C1 segment of cervical spinal cord (tissue), 14 donors: ENCODE data around the gene GOLGA7B.

Experiments used
- DNase-seq, 14 donors: peaks; one replicate each; lab custom pipeline; 2025; lab: John Stamatoyannopoulos, UW

The GOLGA7B gene

DNA sequence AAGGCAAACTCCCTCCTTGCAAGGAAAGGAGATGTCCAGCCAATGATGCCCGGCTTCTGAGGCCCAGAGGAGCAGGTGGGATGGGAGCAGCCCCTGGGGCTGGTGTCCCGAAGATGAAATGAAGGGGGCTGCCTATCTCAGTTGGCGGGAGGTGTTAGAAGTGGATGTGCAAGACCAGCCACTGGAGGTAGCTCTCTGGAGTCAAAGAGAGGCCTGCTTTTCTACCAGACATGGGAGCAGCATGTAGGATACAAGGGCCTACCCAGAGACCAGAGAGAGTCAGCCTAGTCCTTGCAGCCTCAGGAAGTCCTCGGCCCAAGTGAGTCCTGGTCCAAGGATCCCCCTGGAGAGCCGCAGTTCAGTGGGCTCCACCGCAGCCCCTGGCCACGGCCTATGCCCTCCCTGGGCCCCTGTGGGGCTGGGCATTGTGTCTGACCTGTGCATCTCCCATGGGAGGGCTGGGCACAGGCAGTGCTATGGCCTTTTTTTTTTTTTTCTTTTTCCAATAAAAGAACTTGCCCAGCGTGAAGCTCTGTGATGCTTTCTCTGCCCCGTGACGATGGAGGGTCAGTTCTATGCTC, 17.7 kb downstream of the GOLGA7B start:
- no peak for DNase-seq

DNA sequence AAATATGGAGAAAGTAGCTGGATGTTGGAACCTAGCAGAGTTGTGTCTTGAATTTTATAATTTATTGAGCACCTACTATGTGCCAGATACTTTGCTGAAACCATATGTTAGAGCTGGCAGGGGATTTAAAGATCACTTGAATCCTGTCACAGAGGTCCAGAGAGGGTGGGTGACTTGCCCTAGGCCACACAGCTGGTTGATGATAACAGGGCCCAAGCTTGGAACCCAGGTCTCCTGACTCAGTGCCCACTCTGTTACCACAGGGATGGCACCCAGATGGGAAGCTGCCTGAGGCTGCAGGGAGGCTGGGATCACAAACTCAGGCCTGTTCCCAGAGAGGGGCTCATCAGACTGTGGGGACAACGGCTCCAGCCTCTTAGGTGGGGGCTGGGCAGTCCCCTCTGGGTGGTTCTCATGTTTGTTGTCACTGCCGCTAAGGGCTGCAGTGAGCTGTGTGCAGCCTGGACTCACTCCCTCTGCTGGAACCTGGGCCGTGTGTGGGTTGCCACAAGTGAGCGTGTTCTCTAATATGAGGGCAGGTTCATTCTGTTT, 18.6 kb downstream of the GOLGA7B start:
- DNase-seq, result no peak

GRCh38 chr10:97869091-97870042, 19.7 kb downstream of the GOLGA7B start:
- peak in 13 of 14 donors; percentile 8 to 96 (median 67) for DNase-seq

DNA sequence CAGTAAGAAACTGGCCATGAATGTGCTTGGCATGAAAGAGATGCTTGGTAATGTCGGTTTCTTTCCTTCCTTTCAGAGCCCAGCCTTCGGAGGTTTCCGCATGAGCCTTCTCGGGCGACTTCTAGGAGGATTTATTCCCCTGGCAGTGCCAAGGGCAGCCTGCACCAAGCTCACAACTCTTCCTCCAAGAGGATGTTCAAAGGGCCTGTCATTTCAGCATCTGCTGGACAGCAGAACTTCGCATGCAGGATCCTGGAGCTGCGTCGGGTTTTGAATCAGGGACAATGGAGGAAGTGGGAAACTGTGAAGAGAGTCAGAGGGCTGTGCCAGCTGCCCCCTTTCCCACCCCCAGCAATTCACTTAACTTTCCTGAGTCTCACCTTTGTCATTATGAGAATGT, 21.3 kb downstream of the GOLGA7B start:
- no peak for DNase-seq

- DNase-seq, result no peak
Measured at GRCh38 chr10:97873569-97873968, 23.9 kb downstream of the GOLGA7B start.

DNA sequence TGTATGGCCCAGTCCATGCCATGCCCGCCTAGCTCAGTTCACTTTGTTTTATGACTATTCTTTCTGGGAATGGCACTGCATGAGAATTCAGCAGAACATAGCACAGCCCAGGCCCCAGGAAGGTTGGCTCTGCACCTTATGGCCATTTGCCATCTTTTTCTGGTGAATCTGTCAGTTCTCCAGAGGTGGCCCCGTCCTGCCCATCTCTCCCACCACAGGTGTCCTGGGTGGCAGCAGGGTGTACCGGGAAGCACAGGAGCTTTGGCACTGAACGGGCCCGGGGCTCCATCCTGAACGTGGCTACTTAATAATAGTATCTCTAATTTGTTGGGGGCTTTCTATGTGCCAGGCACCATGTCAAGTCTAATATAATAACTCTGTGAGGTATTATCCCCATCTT, 24.7 kb downstream of the GOLGA7B start:
- DNase-seq, result no peak

GRCh38 chr10:97875391-97875790, 25.7 kb downstream of the GOLGA7B start:
- DNase-seq, result no peak

DNA sequence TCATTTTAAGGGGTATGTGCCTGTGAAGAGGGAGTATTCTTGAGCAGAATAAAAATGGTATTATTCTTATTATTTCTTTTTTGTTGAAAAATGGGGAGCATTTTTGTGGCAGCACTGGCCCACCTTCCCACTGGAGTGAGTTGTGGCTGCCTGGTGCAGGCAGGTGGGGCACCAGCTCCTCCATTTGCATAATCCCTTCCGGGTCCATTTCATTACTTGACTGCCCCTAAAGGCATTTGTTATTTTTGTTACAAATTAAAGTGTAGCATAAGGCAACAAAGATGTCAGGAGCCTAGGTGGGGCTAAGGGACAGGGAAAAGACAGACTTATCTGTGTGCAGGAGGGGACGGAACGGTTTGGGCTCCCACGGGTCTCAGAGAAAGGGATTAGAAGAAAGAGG, 26.8 kb downstream of the GOLGA7B start:
- no peak for DNase-seq

- no peak for DNase-seq
Measured at GRCh38 chr10:97879241-97879640, 29.6 kb downstream of the GOLGA7B start.

DNA sequence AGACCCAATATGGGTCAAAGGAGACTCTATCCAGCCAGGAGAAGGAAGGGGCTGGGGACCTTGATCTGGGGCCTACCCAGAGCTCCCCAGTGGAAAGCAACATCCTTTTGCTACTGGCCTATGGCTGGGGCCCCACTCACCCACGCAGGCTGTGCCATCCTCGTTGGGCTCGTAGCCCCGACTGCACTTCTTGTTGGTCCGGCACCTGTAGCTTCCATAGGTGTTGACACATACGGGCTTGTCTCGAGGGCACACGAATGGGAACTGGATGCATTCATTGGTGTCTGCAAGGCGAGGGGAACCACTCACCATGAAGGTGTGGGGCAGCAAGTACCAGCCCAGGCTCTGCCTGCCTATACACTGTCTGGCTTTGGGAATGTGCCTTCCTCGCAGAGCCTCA, 30.5 kb downstream of the GOLGA7B start:
- no peak for DNase-seq

DNA sequence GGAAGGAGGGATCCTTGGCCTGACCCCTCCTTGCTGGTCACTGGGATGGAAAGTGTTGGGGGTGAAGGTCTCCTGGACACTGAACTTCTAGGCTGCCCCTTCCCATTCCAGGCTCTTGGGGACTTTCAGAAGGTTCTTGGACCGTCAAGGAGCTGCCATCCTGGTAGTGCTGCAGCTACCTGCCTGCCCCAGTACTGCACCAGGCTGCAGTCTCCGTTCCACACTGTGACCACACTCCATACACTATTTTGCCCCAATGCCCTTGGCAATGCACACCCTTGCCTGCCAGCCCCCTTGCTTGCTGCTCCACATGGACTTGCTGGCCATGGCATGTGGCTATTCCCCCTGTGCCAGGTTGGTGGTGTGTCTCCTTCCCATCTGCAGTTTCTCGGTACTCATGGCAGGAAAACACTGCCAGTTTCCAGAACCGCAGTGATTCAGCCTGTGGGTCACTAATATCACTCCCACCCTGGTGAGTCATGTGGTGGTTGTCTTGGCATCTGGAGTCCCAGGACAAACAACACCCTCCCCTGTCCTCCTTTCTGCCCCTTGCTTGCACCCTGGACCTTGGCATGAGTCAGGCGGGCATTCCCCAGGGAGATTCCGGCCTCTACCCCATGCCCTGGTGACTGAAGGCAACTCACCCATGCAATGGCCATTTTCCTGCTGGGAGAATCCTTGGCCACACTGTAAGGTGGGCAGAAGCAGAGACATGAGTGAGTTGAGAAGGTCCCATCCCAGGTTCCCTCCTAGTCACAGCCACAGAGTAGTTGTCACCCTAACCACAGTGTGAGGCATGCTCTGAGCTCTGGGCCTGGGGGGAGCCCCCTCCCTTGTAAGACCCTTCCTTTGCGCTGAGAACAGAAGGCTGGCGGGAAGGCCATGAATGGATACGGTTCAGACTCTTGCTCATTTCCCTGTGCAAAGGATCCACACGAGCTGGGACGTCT, 32.8 kb downstream of the GOLGA7B start:
- no peak for DNase-seq

DNA sequence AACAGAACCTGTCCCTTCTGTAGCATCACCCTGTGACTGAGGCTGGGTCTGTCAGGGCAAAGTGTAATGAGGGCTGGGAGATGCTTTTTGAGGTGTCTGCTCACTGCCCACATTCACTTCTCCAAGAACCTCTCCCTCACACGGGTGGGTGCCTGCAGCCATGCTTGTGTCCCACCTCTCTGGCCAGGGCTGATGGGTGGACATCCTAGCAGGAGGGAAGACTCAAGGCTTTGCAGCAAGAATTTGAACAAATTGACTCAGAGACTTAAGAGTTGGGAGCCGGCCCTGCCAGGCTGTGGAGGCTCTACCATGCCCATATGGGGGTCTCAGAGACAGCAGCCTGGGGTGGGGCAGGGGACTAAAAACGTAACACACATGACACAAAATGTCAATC, 33.4 kb downstream of the GOLGA7B start:
- no peak for DNase-seq

DNA sequence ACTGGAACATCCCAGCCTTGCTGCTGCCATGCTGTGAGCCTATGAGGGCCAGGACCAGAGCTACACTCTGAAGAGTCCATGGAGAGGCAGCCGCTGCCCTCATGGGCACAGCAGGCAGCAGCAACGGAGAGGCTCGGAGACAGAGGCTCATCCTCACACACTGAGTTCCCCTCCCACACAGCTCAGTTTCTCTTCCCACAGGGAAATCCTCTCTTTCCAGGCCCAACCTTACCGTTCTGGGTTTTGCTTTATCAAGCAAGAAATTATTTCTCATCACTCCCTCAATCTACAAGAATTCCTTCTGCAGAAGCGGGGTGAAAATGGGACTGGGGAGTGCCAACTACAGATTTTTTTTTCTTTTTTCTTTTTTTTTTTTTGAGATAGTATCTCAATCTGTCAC, 36.6 kb downstream of the GOLGA7B start:
- DNase-seq, result no peak

- DNase-seq, result no peak
Measured at GRCh38 chr10:97887399-97887798, 37.8 kb downstream of the GOLGA7B start.

DNA sequence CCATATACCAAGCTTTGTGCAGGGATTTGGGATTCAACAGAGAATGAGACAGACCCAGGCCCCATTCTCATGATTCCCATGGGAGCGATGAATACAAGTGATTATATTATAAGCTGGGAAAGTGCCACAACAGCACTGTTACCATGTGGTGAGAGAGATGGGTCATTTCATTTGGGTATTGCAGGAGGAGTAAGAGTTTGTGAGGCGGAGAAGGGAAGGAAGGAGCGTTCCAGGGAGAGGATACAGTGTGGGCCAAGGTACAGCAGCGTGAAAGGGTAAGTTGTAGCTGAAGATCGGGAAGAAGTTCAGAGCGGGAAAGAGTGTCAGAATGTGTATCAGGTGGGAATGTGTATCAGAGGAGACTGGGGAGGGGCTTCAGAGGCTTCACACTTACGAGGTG, 38.5 kb downstream of the GOLGA7B start:
- DNase-seq, result no peak

DNA sequence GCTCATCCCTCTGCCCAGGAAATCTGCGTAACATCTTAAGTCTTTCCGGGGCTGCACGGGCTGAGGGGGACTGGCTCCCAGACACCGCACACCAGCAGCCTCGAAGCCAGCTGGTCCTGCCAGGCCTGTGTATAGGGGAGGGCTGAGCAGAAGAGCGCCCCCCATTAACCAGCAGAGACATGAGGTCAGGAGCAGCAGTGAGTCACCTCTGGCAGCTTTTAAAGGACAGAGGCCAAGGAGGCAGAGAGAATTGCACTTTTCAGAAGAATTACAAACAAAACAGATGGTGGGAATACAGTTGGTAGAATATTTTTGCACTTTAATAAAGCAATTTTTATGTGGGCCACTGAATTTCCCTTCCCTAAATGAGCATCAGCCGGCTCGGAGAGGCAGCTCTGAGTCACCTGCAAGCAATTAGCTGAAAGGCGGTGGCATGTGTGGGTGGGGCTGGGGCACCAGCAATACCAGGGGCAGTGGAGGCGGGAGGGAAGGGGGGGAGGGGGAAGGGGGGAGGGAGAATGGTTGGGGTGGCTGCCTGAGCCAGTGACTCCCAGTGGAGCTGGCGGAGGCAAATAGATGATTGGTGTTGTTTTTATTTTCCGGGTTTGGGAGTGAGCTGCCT, 39.1 kb downstream of the GOLGA7B start:
- no peak for DNase-seq

DNA sequence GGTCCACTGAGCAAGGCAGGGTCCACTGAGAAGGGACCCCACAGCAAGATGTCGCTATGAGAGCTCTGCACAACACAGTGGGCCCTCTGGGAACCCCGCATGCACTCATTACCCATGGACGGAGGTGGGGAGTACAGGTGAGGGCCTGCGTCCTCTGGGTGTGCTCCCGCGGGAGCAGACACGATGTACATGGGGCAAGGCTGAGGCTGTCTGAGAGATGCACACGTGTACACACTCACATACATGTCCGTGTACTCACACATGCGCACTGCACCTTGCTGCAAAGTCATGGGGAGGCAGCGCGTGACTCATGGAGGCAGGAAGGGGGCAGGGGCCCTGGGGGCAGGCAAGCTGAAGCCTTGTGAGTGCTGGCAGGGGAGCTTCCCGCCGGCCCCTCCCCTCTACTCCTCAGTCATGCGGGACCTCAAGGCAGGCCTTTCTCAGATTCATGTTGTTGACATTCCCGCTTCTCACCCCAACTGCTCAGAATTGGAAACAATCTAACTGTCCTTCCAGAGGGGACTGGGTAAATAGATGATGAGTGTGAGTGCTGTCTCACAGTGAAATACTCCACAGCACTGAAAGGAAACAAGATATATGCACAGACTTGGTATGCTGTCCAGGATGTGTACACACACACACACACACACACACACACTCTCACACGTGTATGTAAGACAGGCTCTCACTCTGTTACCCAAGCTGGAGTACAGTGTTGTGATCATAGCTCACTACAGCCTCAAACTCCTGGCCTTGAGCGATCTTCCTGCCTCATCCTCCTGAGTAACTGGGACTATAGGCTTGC, 40.0 kb downstream of the GOLGA7B start:
- no peak for DNase-seq

DNA sequence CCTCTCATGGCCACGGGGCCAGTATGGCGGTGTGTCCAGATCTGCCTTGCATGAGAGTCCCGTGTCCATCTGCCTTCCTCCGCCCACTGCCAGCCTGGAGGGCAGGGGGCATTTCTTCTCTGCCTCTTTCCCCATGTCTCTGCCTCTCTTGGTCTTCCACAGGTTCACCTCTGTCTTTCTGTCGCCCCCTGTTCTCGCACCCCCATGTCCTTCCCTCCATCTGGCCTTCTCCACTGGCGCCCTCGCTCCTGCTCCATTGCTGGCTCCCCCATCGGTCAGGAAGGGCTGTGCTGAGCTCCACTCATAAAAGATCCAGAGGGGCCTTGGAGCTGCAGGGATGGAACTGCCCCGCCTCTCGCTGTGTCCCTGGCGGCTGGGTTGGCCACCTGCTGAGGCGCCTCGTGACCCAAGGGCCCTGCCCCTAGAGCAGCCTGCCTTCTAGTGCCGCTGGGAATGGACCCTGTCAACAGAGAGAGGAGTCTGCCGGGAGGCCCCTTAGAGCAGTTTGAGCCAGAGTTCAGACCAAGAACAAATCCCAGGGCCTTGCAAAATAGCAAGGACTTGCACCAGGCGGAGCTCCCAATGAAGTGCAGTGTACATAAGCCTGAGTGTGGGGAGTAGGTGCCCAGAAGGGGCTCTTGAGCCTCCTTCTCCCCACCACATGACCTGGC, 42.0 kb downstream of the GOLGA7B start:
- DNase-seq, result no peak

GRCh38 chr10:97892506-97892905, 42.9 kb downstream of the GOLGA7B start:
- DNase-seq, result no peak

DNA sequence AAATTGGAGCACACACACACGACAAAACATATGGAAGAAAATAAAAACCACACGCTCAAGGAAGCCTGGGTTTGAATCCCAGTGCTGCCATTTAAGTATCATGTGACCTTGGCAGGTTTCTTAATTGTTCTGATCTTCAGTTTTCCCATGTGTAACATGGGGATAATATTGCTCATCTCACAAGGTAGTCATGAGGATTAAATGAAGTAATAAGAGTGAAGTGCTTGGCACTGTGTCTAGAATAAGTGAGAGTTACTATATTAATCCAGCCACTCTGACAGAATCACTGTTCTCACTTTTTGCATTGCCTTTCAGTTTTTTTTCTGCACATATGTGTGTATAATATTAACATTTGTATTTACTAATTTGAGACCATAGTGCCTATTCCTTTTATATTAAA, 43.3 kb downstream of the GOLGA7B start:
- no peak for DNase-seq
